ENCODE results near the gene ABHD14A.

ABHD14A gene

GRCh38 chr3:52023860-52024764, 49.2 kb downstream of the ABHD14A start:
- Histone ChIP-seq H3K27ac (no peak overlapping the region), H3K27me3 (no peaks in the 10 kb centered on the region), H3K4me1 (ENCODE audit: control insufficient read depth in 1 of 2, insufficient read depth in 1 of 2, low read depth in 1 of 2, low read length in 1 of 2) (no peaks in the 10 kb centered on the region), H3K9me3 (no peaks in the 10 kb centered on the region), H3K36me3 (no peaks in the 10 kb centered on the region), H3K4me3 (ENCODE audit: low read depth in 1 of 2, low read length in 1 of 2) (no peak overlapping the region)
- TF ChIP-seq CTCF (IDR thresholded peaks at IDR 0.05): no peak

GRCh38 chr3:52024765-52025452, 50.0 kb downstream of the ABHD14A start:
- no peaks in the 10 kb centered on the region for H3K27me3 ChIP-seq
- H3K9me3 ChIP-seq: no peaks in the 10 kb centered on the region
- no peak overlapping the region for H3K4me3 ChIP-seq (ENCODE audit: low read depth in 1 of 2, low read length in 1 of 2)
- H3K4me1 ChIP-seq (ENCODE audit: control insufficient read depth in 1 of 2, insufficient read depth in 1 of 2, low read depth in 1 of 2, low read length in 1 of 2): no peaks in the 10 kb centered on the region
- H3K27ac ChIP-seq: no peak overlapping the region
- no peak for TF ChIP-seq CTCF (IDR thresholded peaks at IDR 0.05)
- H3K36me3 ChIP-seq: no peaks in the 10 kb centered on the region

- no peak overlapping the region for H3K27ac ChIP-seq
- H3K36me3 ChIP-seq: no peaks in the 10 kb centered on the region
- no peaks in the 10 kb centered on the region for H3K27me3 ChIP-seq
- TF ChIP-seq CTCF (IDR thresholded peaks at IDR 0.05): no peak
- H3K9me3 ChIP-seq: no peaks in the 10 kb centered on the region
- no peaks in the 10 kb centered on the region for H3K4me1 ChIP-seq (ENCODE audit: control insufficient read depth in 1 of 2, insufficient read depth in 1 of 2, low read depth in 1 of 2, low read length in 1 of 2)
- no peak overlapping the region for H3K4me3 ChIP-seq (ENCODE audit: low read depth in 1 of 2, low read length in 1 of 2)
Observed at GRCh38 chr3:52025453-52025852, 50.6 kb downstream of the ABHD14A start.

- no peak for TF ChIP-seq CTCF (IDR thresholded peaks at IDR 0.05)
- Histone ChIP-seq H3K27ac (no peak overlapping the region), H3K27me3 (no peaks in the 10 kb centered on the region), H3K4me3 (ENCODE audit: low read depth in 1 of 2, low read length in 1 of 2) (no peak overlapping the region), H3K36me3 (no peaks in the 10 kb centered on the region), H3K4me1 (ENCODE audit: control insufficient read depth in 1 of 2, insufficient read depth in 1 of 2, low read depth in 1 of 2, low read length in 1 of 2) (no peaks in the 10 kb centered on the region), H3K9me3 (no peaks in the 10 kb centered on the region)
Observed at GRCh38 chr3:52026041-52026440, 51.2 kb downstream of the ABHD14A start.

GRCh38 chr3:52028572-52028971, 53.7 kb downstream of the ABHD14A start:
- Histone ChIP-seq H3K4me3 (ENCODE audit: low read depth in 1 of 2, low read length in 1 of 2) (no peak overlapping the region), H3K27ac (no peak overlapping the region), H3K4me1 (ENCODE audit: control insufficient read depth in 1 of 2, insufficient read depth in 1 of 2, low read depth in 1 of 2, low read length in 1 of 2) (no peaks in the 10 kb centered on the region), H3K9me3 (no peaks in the 10 kb centered on the region), H3K27me3 (no peaks in the 10 kb centered on the region), H3K36me3 (no peaks in the 10 kb centered on the region)
- no peak for TF ChIP-seq CTCF (IDR thresholded peaks at IDR 0.05)
